Measurements from ENCODE around the gene DOP1B.

DOP1B gene

DNA sequence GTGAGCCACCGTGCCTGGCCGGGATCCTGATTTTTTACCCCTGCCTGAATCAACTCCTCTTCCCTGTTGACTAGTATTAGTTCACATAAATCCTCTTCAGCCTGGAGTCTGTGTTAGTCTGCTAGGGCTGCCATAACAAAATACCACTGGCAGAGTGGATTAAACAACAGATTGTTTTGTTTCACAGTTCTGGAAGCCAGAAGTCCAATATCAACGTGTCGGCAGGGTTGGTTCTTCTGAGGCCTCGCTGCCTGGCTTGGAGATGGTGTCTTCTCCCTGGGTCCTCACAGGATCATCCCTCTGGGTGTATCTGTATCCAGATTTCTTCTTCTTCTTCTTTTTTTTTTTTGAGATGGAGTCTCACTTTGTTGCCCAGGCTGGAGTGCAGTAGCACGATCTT is 18.2 kb downstream of the DOP1B start:
- H3K9me3 ChIP-seq (replicated peaks; ENCODE audit: insufficient read depth, low read length) = no peaks in the 10 kb centered on the region
- H3K4me2 ChIP-seq (ENCODE audit: low read depth, low read length) = no peak overlapping the region
- no peaks in the 10 kb centered on the region for H4K20me1 ChIP-seq (ENCODE audit: insufficient read depth, low read length)
- no peak overlapping the region for H3K9ac ChIP-seq (ENCODE audit: low read length)
- H3K9me2 ChIP-seq (replicated peaks; ENCODE audit: insufficient read depth, low read length) = no peaks in the 10 kb centered on the region
- H3K27ac ChIP-seq (ENCODE audit: low read length) = no peak overlapping the region
- no peak for DNase-seq
- H3K36me3 ChIP-seq (replicated peaks; ENCODE audit: insufficient read depth, low read length) = no peaks in the 10 kb centered on the region
- no peak overlapping the region for H3K4me3 ChIP-seq (ENCODE audit: low read length)
- no peak overlapping the region for H2AFZ ChIP-seq (ENCODE audit: low read length)
- TF ChIP-seq EZH2phosphoT487 (IDR thresholded peaks at IDR 0.05; ENCODE audit: low read length) = no peak
- no peaks in the 10 kb centered on the region for H3K79me2 ChIP-seq (ENCODE audit: low read length)
- no peaks in the 10 kb centered on the region for H3K27me3 ChIP-seq (replicated peaks; ENCODE audit: insufficient read depth, low read length)
- no peaks in the 10 kb centered on the region for H3F3A ChIP-seq (ENCODE audit: insufficient read depth, low read length)
- no peaks in the 10 kb centered on the region for H3K4me1 ChIP-seq (ENCODE audit: low read length)

GRCh38 chr21:36175771-36176565 is 19.3 kb downstream of the DOP1B start:
- H3K36me3 ChIP-seq (replicated peaks; ENCODE audit: insufficient read depth, low read length) = no peaks in the 10 kb centered on the region
- H3K79me2 ChIP-seq (ENCODE audit: low read length) = no peaks in the 10 kb centered on the region
- no peaks in the 10 kb centered on the region for H4K20me1 ChIP-seq (ENCODE audit: insufficient read depth, low read length)
- no peak overlapping the region for H3K9ac ChIP-seq (ENCODE audit: low read length)
- H3K4me1 ChIP-seq (ENCODE audit: low read length) = no peaks in the 10 kb centered on the region
- no peak overlapping the region for H3K4me3 ChIP-seq (ENCODE audit: low read length)
- H3K4me2 ChIP-seq (ENCODE audit: low read depth, low read length) = no peak overlapping the region
- H3K27me3 ChIP-seq (replicated peaks; ENCODE audit: insufficient read depth, low read length) = no peaks in the 10 kb centered on the region
- H2AFZ ChIP-seq (ENCODE audit: low read length) = no peak overlapping the region
- DNase-seq = no peak
- no peaks in the 10 kb centered on the region for H3K9me3 ChIP-seq (replicated peaks; ENCODE audit: insufficient read depth, low read length)
- no peak overlapping the region for H3K27ac ChIP-seq (ENCODE audit: low read length)
- TF ChIP-seq EZH2 (optimal IDR thresholded peaks at IDR 0.05; ENCODE audit: low read depth, low read length) (no peak), EZH2phosphoT487 (IDR thresholded peaks at IDR 0.05; ENCODE audit: low read length) (no peak), CTCF (IDR thresholded peaks at IDR 0.05; ENCODE audit: low read length) (no peak)
- no peaks in the 10 kb centered on the region for H3F3A ChIP-seq (ENCODE audit: insufficient read depth, low read length)
- no peaks in the 10 kb centered on the region for H3K9me2 ChIP-seq (replicated peaks; ENCODE audit: insufficient read depth, low read length)

- Histone ChIP-seq H3K4me1 (ENCODE audit: low read length) (no peaks in the 10 kb centered on the region), H3K36me3 (replicated peaks; ENCODE audit: insufficient read depth, low read length) (no peaks in the 10 kb centered on the region), H3K27ac (ENCODE audit: low read length) (no peak overlapping the region), H4K20me1 (ENCODE audit: insufficient read depth, low read length) (no peaks in the 10 kb centered on the region), H3F3A (ENCODE audit: insufficient read depth, low read length) (no peaks in the 10 kb centered on the region), H3K27me3 (replicated peaks; ENCODE audit: insufficient read depth, low read length) (no peaks in the 10 kb centered on the region), H3K4me3 (ENCODE audit: low read length) (no peak overlapping the region), H3K9ac (ENCODE audit: low read length) (no peak overlapping the region), H3K4me2 (ENCODE audit: low read depth, low read length) (no peak overlapping the region), H3K79me2 (ENCODE audit: low read length) (no peaks in the 10 kb centered on the region), H2AFZ (ENCODE audit: low read length) (no peak overlapping the region), H3K9me2 (replicated peaks; ENCODE audit: insufficient read depth, low read length) (no peaks in the 10 kb centered on the region), H3K9me3 (replicated peaks; ENCODE audit: insufficient read depth, low read length) (no peaks in the 10 kb centered on the region)
- no peak for DNase-seq
- TF ChIP-seq CTCF (IDR thresholded peaks at IDR 0.05; ENCODE audit: low read length) = no peak
- TF ChIP-seq EZH2 (optimal IDR thresholded peaks at IDR 0.05; ENCODE audit: low read depth, low read length) = no peak
- no peak for TF ChIP-seq EZH2phosphoT487 (IDR thresholded peaks at IDR 0.05; ENCODE audit: low read length)
Observed at GRCh38 chr21:36178349-36178748, 21.7 kb downstream of the DOP1B start.

DNA sequence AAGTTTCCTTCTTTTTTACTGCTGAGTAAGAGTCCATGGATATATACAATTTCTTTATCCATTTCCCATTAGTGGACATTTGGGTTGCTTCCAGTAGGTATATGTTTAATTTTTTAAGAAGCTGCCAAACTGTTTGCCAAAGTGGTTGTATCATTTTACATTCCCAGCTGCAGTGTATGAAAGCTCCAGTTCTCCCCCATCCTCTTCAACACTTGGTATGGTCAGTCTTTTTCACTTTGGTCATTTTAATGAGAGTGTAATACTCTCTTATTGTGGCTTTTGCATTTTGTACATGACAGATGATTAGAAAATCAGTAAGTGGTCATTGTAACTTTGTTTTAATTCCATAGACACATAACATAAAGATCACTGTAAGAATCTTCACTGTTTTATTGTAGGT is 22.5 kb downstream of the DOP1B start:
- no peaks in the 10 kb centered on the region for H3K36me3 ChIP-seq (replicated peaks; ENCODE audit: insufficient read depth, low read length)
- no peaks in the 10 kb centered on the region for H3K4me1 ChIP-seq (ENCODE audit: low read length)
- H2AFZ ChIP-seq (ENCODE audit: low read length) = no peak overlapping the region
- H3K9ac ChIP-seq (ENCODE audit: low read length) = no peak overlapping the region
- H3K4me3 ChIP-seq (ENCODE audit: low read length) = no peak overlapping the region
- no peak for DNase-seq
- H3K9me3 ChIP-seq (replicated peaks; ENCODE audit: insufficient read depth, low read length) = no peaks in the 10 kb centered on the region
- H3K27ac ChIP-seq (ENCODE audit: low read length) = no peak overlapping the region
- no peak overlapping the region for H3K4me2 ChIP-seq (ENCODE audit: low read depth, low read length)
- no peaks in the 10 kb centered on the region for H3K9me2 ChIP-seq (replicated peaks; ENCODE audit: insufficient read depth, low read length)
- H3K27me3 ChIP-seq (replicated peaks; ENCODE audit: insufficient read depth, low read length) = no peaks in the 10 kb centered on the region
- no peaks in the 10 kb centered on the region for H3F3A ChIP-seq (ENCODE audit: insufficient read depth, low read length)
- H4K20me1 ChIP-seq (ENCODE audit: insufficient read depth, low read length) = no peaks in the 10 kb centered on the region
- H3K79me2 ChIP-seq (ENCODE audit: low read length) = no peaks in the 10 kb centered on the region
- TF ChIP-seq CTCF (IDR thresholded peaks at IDR 0.05; ENCODE audit: low read length) (no peak), EZH2phosphoT487 (IDR thresholded peaks at IDR 0.05; ENCODE audit: low read length) (no peak), EZH2 (optimal IDR thresholded peaks at IDR 0.05; ENCODE audit: low read depth, low read length) (no peak)

Data from MM.1S (cell line).